ENCODE measurements around the gene HTD2. TPM values are rescaled to one million over a fixed set of nuclear protein-coding genes. Genes with fewer than 3 reads are reported as not detected.

The HTD2 gene
- total RNA-seq, 3 donors from 2014 or later, result 10.6 to 19.6 (median 11.1) TPM

DNA sequence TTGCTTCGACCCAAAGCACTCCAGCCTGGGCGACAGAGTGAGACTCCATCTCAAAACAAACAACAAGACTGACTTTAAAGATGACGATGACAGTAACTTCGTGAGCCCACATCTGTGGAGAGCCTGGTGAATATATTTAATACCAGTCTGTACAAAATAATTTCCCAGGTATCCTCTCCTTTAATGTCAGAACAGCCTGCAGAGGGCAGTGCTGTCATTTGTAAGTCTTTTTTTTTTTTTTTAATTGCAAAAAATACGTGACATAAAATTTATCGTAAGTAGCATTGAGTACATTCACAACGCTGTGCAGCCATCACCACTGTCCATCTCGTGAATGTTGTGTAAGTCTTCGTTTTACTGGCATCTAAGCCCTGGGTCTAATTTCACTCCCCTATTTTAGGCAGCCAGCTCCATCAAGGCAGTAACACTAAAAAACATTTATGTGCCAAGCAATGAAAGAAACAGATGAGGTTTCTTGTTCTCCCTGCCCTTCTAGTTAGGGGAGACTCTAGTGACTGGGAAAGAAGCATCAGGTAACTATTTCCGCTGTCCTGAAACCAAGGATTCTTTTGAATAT lies 1.4 kb downstream of the HTD2 start:
- peak overlapping the region; percentile 79 to 85 (median 83) for H3K4me3 ChIP-seq
- DNase-seq (ENCODE audit: low spot score in 2 of 2), result no peak

GRCh38 chr3:58308728-58309127 lies 2.4 kb downstream of the HTD2 start:
- Histone ChIP-seq H3K4me1 (peaks cover 7 to 19% of the 10 kb centered on the region in 2 donors), H3K27me3 (no peaks in the 10 kb centered on the region), H3K27ac (peak overlapping the region in 1 of 2 donors; percentile 99), H3K36me3 (no peaks in the 10 kb centered on the region), H3K9me3 (no peaks in the 10 kb centered on the region), H3K4me3 (peak overlapping the region in 1 of 3 donors; percentile 18)
- intact Hi-C loops (cut with DNase I; ENCODE audit: low total_unique reads), result no loop called here
- DNase-seq (ENCODE audit: low spot score in 2 of 2), result no peak
- TF ChIP-seq POLR2A (IDR thresholded peaks at IDR 0.05), result no peak
- no peak for TF ChIP-seq POLR2AphosphoS5 (IDR thresholded peaks at IDR 0.05)
- no peak for TF ChIP-seq CTCF (IDR thresholded peaks at IDR 0.05)

More for the DNA sequence above, 1.4 kb downstream of the HTD2 start:
- Histone ChIP-seq H3K27me3 (no peaks in the 10 kb centered on the region), H3K27ac (peak overlapping the region; percentile 99), H3K9me3 (no peaks in the 10 kb centered on the region), H3K36me3 (no peaks in the 10 kb centered on the region), H3K4me1 (peaks cover 7 to 19% of the 10 kb centered on the region in 2 donors)
- TF ChIP-seq CTCF (IDR thresholded peaks at IDR 0.05), result peak; percentile 27 to 33 (median 33)
- no peak for TF ChIP-seq POLR2AphosphoS5 (IDR thresholded peaks at IDR 0.05)
- no peak for TF ChIP-seq POLR2A (IDR thresholded peaks at IDR 0.05)
- intact Hi-C loops (cut with DNase I; ENCODE audit: low total_unique reads), result no loop called here

DNA sequence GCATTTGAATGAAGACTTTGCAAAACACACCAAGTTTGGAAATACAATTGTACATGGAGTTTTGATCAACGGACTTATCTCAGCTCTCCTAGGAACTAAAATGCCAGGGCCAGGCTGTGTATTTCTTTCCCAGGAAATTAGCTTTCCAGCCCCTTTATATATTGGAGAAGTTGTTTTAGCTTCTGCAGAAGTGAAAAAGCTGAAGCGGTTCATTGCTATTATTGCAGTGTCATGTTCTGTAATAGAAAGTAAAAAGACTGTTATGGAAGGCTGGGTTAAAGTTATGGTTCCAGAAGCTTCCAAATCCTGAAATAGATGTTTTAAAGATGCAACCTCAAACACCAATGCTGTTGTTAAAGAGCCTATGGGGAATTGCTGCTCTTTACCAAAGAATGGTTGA lies 11.5 kb downstream of the HTD2 start:
- no peak overlapping the region for H3K4me3 ChIP-seq
- H3K4me1 ChIP-seq, result no peaks in the 10 kb centered on the region
- no peak for DNase-seq (ENCODE audit: low spot score in 2 of 2)
- TF ChIP-seq POLR2AphosphoS5 (IDR thresholded peaks at IDR 0.05) (no peak), CTCF (IDR thresholded peaks at IDR 0.05) (no peak), POLR2A (IDR thresholded peaks at IDR 0.05) (no peak)
- intact Hi-C loops (cut with DNase I; ENCODE audit: low total_unique reads), result no loop called here
- peaks cover 7% of the 10 kb centered on the region for H3K36me3 ChIP-seq
- H3K27ac ChIP-seq, result no peak overlapping the region
- no peaks in the 10 kb centered on the region for H3K9me3 ChIP-seq
- no peaks in the 10 kb centered on the region for H3K27me3 ChIP-seq

GRCh38 chr3:58321791-58322190 lies 15.5 kb downstream of the HTD2 start:
- Histone ChIP-seq H3K4me3 (no peak overlapping the region), H3K27ac (no peak overlapping the region), H3K4me1 (no peaks in the 10 kb centered on the region), H3K9me3 (no peaks in the 10 kb centered on the region), H3K27me3 (no peaks in the 10 kb centered on the region), H3K36me3 (peaks cover 7% of the 10 kb centered on the region)
- TF ChIP-seq POLR2A (IDR thresholded peaks at IDR 0.05) (no peak), CTCF (IDR thresholded peaks at IDR 0.05) (no peak), POLR2AphosphoS5 (IDR thresholded peaks at IDR 0.05) (no peak)
- intact Hi-C loops (cut with DNase I; ENCODE audit: low total_unique reads), result no loop called here
- no peak for DNase-seq (ENCODE audit: low spot score in 2 of 2)

DNA sequence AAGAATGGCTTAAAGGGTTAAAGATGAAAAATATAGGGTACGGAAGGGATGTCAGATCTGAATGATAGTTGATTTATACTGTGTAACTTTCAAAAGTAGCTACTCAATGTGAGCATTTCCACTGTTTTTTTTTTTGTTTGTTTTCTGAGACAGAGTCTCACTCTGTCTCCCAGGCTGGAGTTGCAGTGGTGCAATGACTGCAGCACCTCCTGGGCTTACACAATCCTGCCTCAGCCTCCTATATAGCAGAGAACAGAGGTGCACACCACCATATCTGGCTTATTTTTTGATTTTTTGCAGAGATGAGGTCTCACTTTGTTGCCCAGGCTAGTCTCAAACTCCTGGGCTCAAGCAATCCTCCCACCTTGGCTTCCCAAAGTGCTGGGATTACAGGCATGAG lies 16.5 kb downstream of the HTD2 start:
- H3K27ac ChIP-seq, result no peak overlapping the region
- H3K4me1 ChIP-seq, result no peaks in the 10 kb centered on the region
- intact Hi-C loops (cut with DNase I; ENCODE audit: low total_unique reads), result no loop called here
- DNase-seq (ENCODE audit: low spot score in 2 of 2), result no peak
- H3K9me3 ChIP-seq, result no peaks in the 10 kb centered on the region
- H3K27me3 ChIP-seq, result no peaks in the 10 kb centered on the region
- peaks cover 5% of the 10 kb centered on the region for H3K36me3 ChIP-seq
- no peak for TF ChIP-seq POLR2A (IDR thresholded peaks at IDR 0.05)
- no peak for TF ChIP-seq POLR2AphosphoS5 (IDR thresholded peaks at IDR 0.05)
- no peak for TF ChIP-seq CTCF (IDR thresholded peaks at IDR 0.05)
- H3K4me3 ChIP-seq, result no peak overlapping the region
